ENCODE data around the gene FYN.

Gene FYN

GRCh38 chr6:111614833-111615582, 258.2 kb downstream of the FYN start:
- DNase-seq = no peak

GRCh38 chr6:111612379-111612778, 260.9 kb downstream of the FYN start:
- DNase-seq = no peak

GRCh38 chr6:111610548-111611172, 262.6 kb downstream of the FYN start:
- DNase-seq = no peak

All from stimulated activated CD4-positive, alpha-beta T cell treated with anti-CD3 and anti-CD28 coated beads, Interleukin-4, amount 100 ng/mL, for 1 hour (primary cell).